AG04450 (cell line): ENCODE data around the gene AK8. TPM values are rescaled to one million over a fixed set of nuclear protein-coding genes. Genes with fewer than 3 reads are reported as not detected.

Experiments
- CTCF ChIA-PET: fragments of 300-600, 350-600 bp; formaldehyde crosslinking; extraction: SDS; loops from one replicate; lab custom pipeline; 2022; ENCODE audit warnings: antibody characterized with exemption, inconsistent platforms; lab: Charles Lee
- POLR2A ChIA-PET: fragments of 350-600 bp; formaldehyde crosslinking; extraction: SDS; loops from one replicate; lab custom pipeline; 2021; ENCODE audit warnings: antibody characterized with exemption, inconsistent platforms; lab: Yijun Ruan, JAX
- DNase-seq: peaks from one replicate; pipeline ENCODE4 v3.0.0-alpha.2; 2011; ENCODE audit warnings: low read depth, low spot score
- H3K27ac ChIP-seq: one replicate; pipeline ENCODE4 v1.5.1; 2012; ENCODE audit warnings: low read depth, low read length, control low read depth
- H3K27me3 ChIP-seq: one replicate; pipeline ENCODE4 v1.6.0; 2012; ENCODE audit warnings: low read length; ENCODE audit not compliant: control insufficient read depth, insufficient read depth
- H3K4me3 ChIP-seq: 2 replicates; pipeline ENCODE4 v1.5.1; 2011; ENCODE audit warnings: mild to moderate bottlenecking, low read depth, low read length, control low read depth
- H3K9me3 ChIP-seq: 2 replicates; pipeline ENCODE4 v1.5.1; 2012; ENCODE audit warnings: low read length; ENCODE audit not compliant: control insufficient read depth, insufficient read depth
- CTCF ChIP-seq: IDR thresholded peaks from 2 replicates; pipeline ENCODE4 v1.5.1; 2011; ENCODE audit warnings: low read depth, low read length, control low read depth, inconsistent platforms
- polyA plus RNA-seq: library from polyadenylated mRNA; depleted of rRNA; stranded (reverse); fragments of >200 nt; gene quantifications from 2 replicates; pipeline ENCODE4 v1.2.3, GENCODE V29; 2011

The AK8 gene
- polyA plus RNA-seq, 1 experiment, result 0.14 TPM

GRCh38 chr9:132864277-132864676 is 13.8 kb downstream of the AK8 start:
- H3K4me3 ChIP-seq, result no peak overlapping the region
- DNase-seq, result no peak
- H3K9me3 ChIP-seq, result no peaks in the 10 kb centered on the region
- ChIA-PET POLR2A (no interaction called here), CTCF (no interaction called here)
- H3K27me3 ChIP-seq, result peaks cover 46% of the 10 kb centered on the region
- H3K27ac ChIP-seq, result no peak overlapping the region
- no peak for TF ChIP-seq CTCF

- no peak for TF ChIP-seq CTCF
These were observed 15.0 kb downstream of the AK8 start for GRCh38 chr9:132863096-132863495.

GRCh38 chr9:132862533-132862932 is 15.6 kb downstream of the AK8 start:
- CTCF ChIA-PET, result interaction anchor here (0.6 to 0.9 kb wide), 2 partner anchors 39 to 624 kb away, joined by 3 read pairs; no protein-coding TSS in a partner anchor
- POLR2A ChIA-PET, result no interaction called here
- no peak overlapping the region for H3K4me3 ChIP-seq
- no peaks in the 10 kb centered on the region; the same call in 1 of the 2 replicates for H3K9me3 ChIP-seq
- TF ChIP-seq CTCF, result no peak
- no peak overlapping the region for H3K27ac ChIP-seq
- no peak for DNase-seq
- H3K27me3 ChIP-seq, result peaks cover 53% of the 10 kb centered on the region

More at GRCh38 chr9:132863096-132863495, 15.0 kb downstream of the AK8 start:
- Histone ChIP-seq H3K9me3 (no peaks in the 10 kb centered on the region; the same call in 1 of the 2 replicates), H3K4me3 (no peak overlapping the region), H3K27ac (no peak overlapping the region), H3K27me3 (peaks cover 50% of the 10 kb centered on the region)
- ChIA-PET POLR2A (no interaction called here), CTCF (interaction anchor here (0.5 kb wide), 1 partner anchor 241 kb away, joined by 4 read pairs; no protein-coding TSS in a partner anchor)
- no peak for DNase-seq

- no peak for DNase-seq
- Histone ChIP-seq H3K27me3 (peaks cover 52% of the 10 kb centered on the region), H3K9me3 (no peaks in the 10 kb centered on the region; the same call in 1 of the 2 replicates), H3K27ac (no peak overlapping the region), H3K4me3 (no peak overlapping the region)
- no peak for TF ChIP-seq CTCF
- POLR2A ChIA-PET, result no interaction called here
- CTCF ChIA-PET, result interaction anchor here (0.9 kb wide), 1 partner anchor 40 kb away, joined by 3 read pairs; no protein-coding TSS in a partner anchor
These were observed 16.4 kb downstream of the AK8 start for GRCh38 chr9:132861666-132862065.

GRCh38 chr9:132858751-132859150 is 19.3 kb downstream of the AK8 start:
- Histone ChIP-seq H3K27ac (no peak overlapping the region), H3K27me3 (peaks cover 44% of the 10 kb centered on the region), H3K4me3 (no peak overlapping the region), H3K9me3 (no peaks in the 10 kb centered on the region; the same call in 1 of the 2 replicates)
- DNase-seq, result no peak
- no peak for TF ChIP-seq CTCF
- ChIA-PET POLR2A (no interaction called here), CTCF (interaction anchor here (0.6 kb wide), 1 partner anchor 182 kb away, joined by 4 read pairs; no protein-coding TSS in a partner anchor)
